Erythroblast (primary cell): ENCODE data around the gene SERTAD2.

Source experiments
- DNase-seq, 2 experiments: peaks; one replicate each; lab custom pipeline; 2025; lab: John Stamatoyannopoulos, UW
- GATA1 ChIP-seq: IDR thresholded peaks from 2 replicates; pipeline ENCODE4 v1.6.1; 2011; ENCODE audit warnings: low read depth, mild to moderate bottlenecking, control low read depth, low read length, moderate library complexity
- POLR2A ChIP-seq: IDR thresholded peaks from 2 replicates; pipeline ENCODE4 v1.6.1; 2011; ENCODE audit warnings: mild to moderate bottlenecking, low read length

SERTAD2 gene

GRCh38 chr2:64595397-64596176, 58.1 kb downstream of the SERTAD2 start:
- no peak for TF ChIP-seq POLR2A
- TF ChIP-seq GATA1: no peak
- DNase-seq: peak in 1 of 2 experiments; percentile 16

- DNase-seq: no peak
- TF ChIP-seq GATA1 (no peak), POLR2A (no peak)
Observed at GRCh38 chr2:64594226-64594989, 59.3 kb downstream of the SERTAD2 start.

GRCh38 chr2:64593035-64593655, 60.6 kb downstream of the SERTAD2 start:
- no peak for TF ChIP-seq GATA1
- no peak for TF ChIP-seq POLR2A
- no peak for DNase-seq

GRCh38 chr2:64591188-64591587, 62.5 kb downstream of the SERTAD2 start:
- no peak for TF ChIP-seq GATA1
- TF ChIP-seq POLR2A: no peak
- no peak for DNase-seq

GRCh38 chr2:64587561-64587960, 66.2 kb downstream of the SERTAD2 start:
- DNase-seq: no peak
- no peak for TF ChIP-seq GATA1
- TF ChIP-seq POLR2A: no peak

GRCh38 chr2:64586883-64587481, 66.7 kb downstream of the SERTAD2 start:
- TF ChIP-seq GATA1 (no peak), POLR2A (no peak)
- peak; percentile 54 to 74 for DNase-seq

- DNase-seq: no peak
- TF ChIP-seq GATA1: no peak
- no peak for TF ChIP-seq POLR2A
Observed at GRCh38 chr2:64586054-64586453, 67.7 kb downstream of the SERTAD2 start.

- DNase-seq: no peak
- TF ChIP-seq POLR2A: no peak
- no peak for TF ChIP-seq GATA1
Observed at GRCh38 chr2:64582774-64583340, 70.9 kb downstream of the SERTAD2 start.

GRCh38 chr2:64581777-64582539, 71.8 kb downstream of the SERTAD2 start:
- DNase-seq: no peak
- TF ChIP-seq POLR2A (no peak), GATA1 (no peak)
